ENCODE measurements around the gene SH3BP2. TPM values are rescaled to one million over a fixed set of nuclear protein-coding genes. Genes with fewer than 3 reads are reported as not detected.

Gene SH3BP2
- polyA plus RNA-seq, 4 donors = 20.8 to 58.7 (median 41.4) TPM

- no peak for DNase-seq (ENCODE audit: low read depth in 4 of 4, low spot score in 2 of 4)
Measured at GRCh38 chr4:2849267-2850152, 56.6 kb downstream of the SH3BP2 start.

GRCh38 chr4:2850966-2851798, 58.3 kb downstream of the SH3BP2 start:
- no peak for DNase-seq (ENCODE audit: low read depth in 4 of 4, low spot score in 2 of 4)

GRCh38 chr4:2852481-2852921, 59.6 kb downstream of the SH3BP2 start:
- no peak for DNase-seq (ENCODE audit: low read depth in 4 of 4, low spot score in 2 of 4)

- DNase-seq (ENCODE audit: low read depth in 4 of 4, low spot score in 2 of 4) = no peak
Measured at GRCh38 chr4:2855584-2855983, 62.7 kb downstream of the SH3BP2 start.

- DNase-seq (ENCODE audit: low read depth in 4 of 4, low spot score in 2 of 4) = no peak
Measured at GRCh38 chr4:2856266-2856665, 63.4 kb downstream of the SH3BP2 start.

GRCh38 chr4:2857349-2857927, 64.6 kb downstream of the SH3BP2 start:
- DNase-seq (ENCODE audit: low read depth in 4 of 4, low spot score in 2 of 4) = no peak

- DNase-seq (ENCODE audit: low read depth in 4 of 4, low spot score in 2 of 4) = no peak
Measured at GRCh38 chr4:2858451-2859217, 65.7 kb downstream of the SH3BP2 start.

GRCh38 chr4:2859514-2859913, 66.6 kb downstream of the SH3BP2 start:
- no peak for DNase-seq (ENCODE audit: low read depth in 4 of 4, low spot score in 2 of 4)

- DNase-seq (ENCODE audit: low read depth in 4 of 4, low spot score in 2 of 4) = no peak
Measured at GRCh38 chr4:2860391-2861348, 67.8 kb downstream of the SH3BP2 start.

GRCh38 chr4:2861631-2862436, 68.9 kb downstream of the SH3BP2 start:
- DNase-seq (ENCODE audit: low read depth in 4 of 4, low spot score in 2 of 4) = no peak

GRCh38 chr4:2862528-2862927, 69.6 kb downstream of the SH3BP2 start:
- no peak for DNase-seq (ENCODE audit: low read depth in 4 of 4, low spot score in 2 of 4)

- DNase-seq (ENCODE audit: low read depth in 4 of 4, low spot score in 2 of 4) = no peak
Measured at GRCh38 chr4:2863649-2864048, 70.8 kb downstream of the SH3BP2 start.

GRCh38 chr4:2865196-2865780, 72.4 kb downstream of the SH3BP2 start:
- no peak for DNase-seq (ENCODE audit: low read depth in 4 of 4, low spot score in 2 of 4)

GRCh38 chr4:2866160-2866861, 73.4 kb downstream of the SH3BP2 start:
- no peak for DNase-seq (ENCODE audit: low read depth in 4 of 4, low spot score in 2 of 4)

GRCh38 chr4:2866891-2867290, 74.0 kb downstream of the SH3BP2 start:
- no peak for DNase-seq (ENCODE audit: low read depth in 4 of 4, low spot score in 2 of 4)

GRCh38 chr4:2867758-2868491, 75.0 kb downstream of the SH3BP2 start:
- DNase-seq (ENCODE audit: low read depth in 4 of 4, low spot score in 2 of 4) = no peak
